Measurements from ENCODE around the gene IFT122. TPM values are rescaled to one million over a fixed set of nuclear protein-coding genes. Genes with fewer than 3 reads are reported as not detected.

IFT122 gene
- total and polyA plus RNA-seq, 4 donors = 26.5 to 44.0 (median 36.7) TPM

DNA sequence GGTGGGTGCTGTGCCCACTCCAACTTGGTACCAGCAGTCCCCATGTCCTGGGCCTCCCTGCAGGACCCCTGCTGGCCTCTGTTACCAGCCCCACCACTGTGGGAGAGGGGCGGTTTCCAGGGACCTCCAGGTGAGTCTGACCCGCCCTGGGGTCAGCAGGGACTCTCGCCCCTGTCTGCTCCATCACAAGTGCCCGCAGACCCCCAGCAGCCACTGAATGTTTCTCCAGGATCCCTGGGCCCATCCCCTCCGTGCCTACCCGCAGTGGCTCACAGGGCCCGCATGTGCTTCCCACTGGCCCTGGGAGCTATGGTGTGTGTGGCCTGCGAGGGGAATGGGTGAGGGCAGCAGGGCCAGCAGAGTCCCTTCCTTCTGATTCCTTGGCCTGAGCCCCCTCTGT lies 78.6 kb downstream of the IFT122 start:
- H3K36me3 ChIP-seq (ENCODE audit: control insufficient read depth, insufficient read depth, low read length) = peaks cover 73% of the 10 kb centered on the region

DNA sequence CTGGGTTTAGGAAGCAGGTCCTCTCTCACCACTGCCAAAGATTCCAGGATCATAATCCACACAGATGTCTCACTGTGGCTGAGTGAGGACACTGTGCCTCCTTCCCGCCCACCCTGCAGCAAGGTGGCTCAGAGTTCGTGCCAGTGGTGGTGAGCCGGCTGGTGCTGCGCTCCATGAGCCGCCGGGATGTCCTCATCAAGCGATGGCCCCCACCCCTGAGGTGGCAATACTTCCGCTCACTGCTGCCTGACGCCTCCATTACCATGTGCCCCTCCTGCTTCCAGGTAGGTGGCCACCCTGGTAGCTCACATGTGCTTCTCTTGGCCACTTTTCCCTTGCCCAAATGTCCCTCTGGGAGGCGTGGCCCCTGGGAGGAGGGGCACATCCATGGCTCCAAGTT lies 79.4 kb downstream of the IFT122 start:
- WGBS (ENCODE audit: insufficient coverage) = 92% methylated on average over 10 of the region's 10 CpGs
- H3K4me3 ChIP-seq (ENCODE audit: low read depth, low read length) = no peak overlapping the region
- no peak overlapping the region for H3K27ac ChIP-seq (ENCODE audit: low read depth, low read length)
- no peak for DNase-seq (ENCODE audit: low read depth in 4 of 6, low spot score in 6 of 6)
- H3K9me3 ChIP-seq (ENCODE audit: control insufficient read depth, insufficient read depth, low read length) = no peaks in the 10 kb centered on the region
- H3K36me3 ChIP-seq (ENCODE audit: control insufficient read depth, insufficient read depth, low read length) = peaks cover 64% of the 10 kb centered on the region
- peaks cover 49% of the 10 kb centered on the region for H3K4me1 ChIP-seq (ENCODE audit: control insufficient read depth, insufficient read depth, low read length)
- no peaks in the 10 kb centered on the region for H3K27me3 ChIP-seq (ENCODE audit: control insufficient read depth, insufficient read depth, low read length)

More for the DNA sequence above, 78.6 kb downstream of the IFT122 start:
- Histone ChIP-seq H3K4me3 (ENCODE audit: low read depth, low read length) (no peak overlapping the region), H3K9me3 (ENCODE audit: control insufficient read depth, insufficient read depth, low read length) (no peaks in the 10 kb centered on the region), H3K27ac (ENCODE audit: low read depth, low read length) (no peak overlapping the region), H3K4me1 (ENCODE audit: control insufficient read depth, insufficient read depth, low read length) (peaks cover 49% of the 10 kb centered on the region), H3K27me3 (ENCODE audit: control insufficient read depth, insufficient read depth, low read length) (no peaks in the 10 kb centered on the region)
- no peak for DNase-seq (ENCODE audit: low read depth in 4 of 6, low spot score in 6 of 6)
- 97% methylated on average over 7 of the region's 8 CpGs for WGBS (ENCODE audit: insufficient coverage)

DNA sequence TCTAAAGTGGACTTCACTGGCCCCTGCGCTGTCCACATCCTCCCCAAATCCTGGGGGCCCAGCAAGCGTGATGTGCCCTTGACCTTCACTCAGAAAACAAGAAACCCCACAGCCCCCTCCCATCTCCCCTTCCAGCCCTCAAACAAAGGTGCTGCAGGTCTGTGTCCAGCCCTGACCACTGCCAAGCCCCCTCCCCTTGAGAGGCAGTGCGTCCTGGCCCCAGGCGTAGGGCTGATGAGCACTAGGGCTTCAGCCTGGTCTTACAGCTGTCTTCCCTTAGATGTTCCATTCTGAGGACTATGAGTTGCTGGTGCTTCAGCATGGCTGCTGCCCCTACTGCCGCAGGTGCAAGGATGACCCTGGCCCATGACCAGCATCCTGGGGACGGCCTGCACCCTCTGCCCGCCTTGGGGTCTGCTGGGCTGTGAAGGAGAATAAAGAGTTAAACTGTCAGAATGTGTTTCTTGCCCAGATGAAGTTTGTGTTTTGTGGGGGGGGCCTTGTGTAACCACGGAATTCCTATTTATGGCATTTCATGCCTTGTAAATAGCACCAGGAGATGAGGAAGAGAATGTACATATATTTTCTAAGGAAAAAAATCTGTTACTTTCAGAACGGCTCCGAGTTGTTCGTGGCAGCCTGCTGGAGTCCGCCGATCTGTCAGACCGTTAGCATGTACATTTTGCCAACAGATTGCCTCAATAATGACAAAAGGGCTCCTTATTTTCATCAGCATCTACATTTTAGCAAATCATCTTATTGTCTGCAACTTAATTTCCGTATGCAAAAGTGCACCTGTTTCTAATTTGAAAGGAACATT lies 80.1 kb downstream of the IFT122 start:
- H3K4me3 ChIP-seq (ENCODE audit: low read depth, low read length) = no peak overlapping the region
- H3K9me3 ChIP-seq (ENCODE audit: control insufficient read depth, insufficient read depth, low read length) = no peaks in the 10 kb centered on the region
- H3K27ac ChIP-seq (ENCODE audit: low read depth, low read length) = no peak overlapping the region
- peak in 2 of 6 donors; percentile 34 to 70 for DNase-seq (ENCODE audit: low read depth in 4 of 6, low spot score in 6 of 6)
- no peaks in the 10 kb centered on the region for H3K27me3 ChIP-seq (ENCODE audit: control insufficient read depth, insufficient read depth, low read length)
- H3K36me3 ChIP-seq (ENCODE audit: control insufficient read depth, insufficient read depth, low read length) = peaks cover 57% of the 10 kb centered on the region
- 79% methylated on average over 10 of the region's 15 CpGs for WGBS (ENCODE audit: insufficient coverage)
- H3K4me1 ChIP-seq (ENCODE audit: control insufficient read depth, insufficient read depth, low read length) = peaks cover 49% of the 10 kb centered on the region

DNA sequence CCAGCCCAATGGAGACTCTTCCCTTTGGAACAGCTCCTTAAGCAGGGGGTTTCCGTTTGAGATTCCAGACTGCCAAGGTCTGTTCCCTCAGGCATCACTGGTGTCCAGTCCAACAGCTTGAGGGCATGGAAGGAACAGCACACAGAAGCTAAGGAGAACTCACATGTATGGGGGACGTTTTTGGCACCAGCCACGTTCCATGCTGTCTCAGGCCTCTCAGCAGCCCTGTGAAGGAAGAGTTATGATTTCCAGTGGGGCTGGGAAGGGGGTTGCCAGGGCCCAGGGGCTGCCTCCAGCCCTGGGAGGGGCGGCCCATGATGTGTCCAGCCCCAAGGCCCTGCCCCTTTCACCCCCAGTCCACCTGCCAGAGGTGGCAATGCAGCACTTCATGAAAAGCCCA lies 80.9 kb downstream of the IFT122 start:
- Histone ChIP-seq H3K27ac (ENCODE audit: low read depth, low read length) (no peak overlapping the region), H3K9me3 (ENCODE audit: control insufficient read depth, insufficient read depth, low read length) (no peaks in the 10 kb centered on the region), H3K27me3 (ENCODE audit: control insufficient read depth, insufficient read depth, low read length) (no peaks in the 10 kb centered on the region), H3K4me3 (ENCODE audit: low read depth, low read length) (no peak overlapping the region), H3K36me3 (ENCODE audit: control insufficient read depth, insufficient read depth, low read length) (peaks cover 49% of the 10 kb centered on the region), H3K4me1 (ENCODE audit: control insufficient read depth, insufficient read depth, low read length) (peaks cover 49% of the 10 kb centered on the region)
- 46% methylated on average over 3 of the region's 4 CpGs for WGBS (ENCODE audit: insufficient coverage)
- peak in 1 of 6 donors; percentile 39 for DNase-seq (ENCODE audit: low read depth in 4 of 6, low spot score in 6 of 6)

DNA sequence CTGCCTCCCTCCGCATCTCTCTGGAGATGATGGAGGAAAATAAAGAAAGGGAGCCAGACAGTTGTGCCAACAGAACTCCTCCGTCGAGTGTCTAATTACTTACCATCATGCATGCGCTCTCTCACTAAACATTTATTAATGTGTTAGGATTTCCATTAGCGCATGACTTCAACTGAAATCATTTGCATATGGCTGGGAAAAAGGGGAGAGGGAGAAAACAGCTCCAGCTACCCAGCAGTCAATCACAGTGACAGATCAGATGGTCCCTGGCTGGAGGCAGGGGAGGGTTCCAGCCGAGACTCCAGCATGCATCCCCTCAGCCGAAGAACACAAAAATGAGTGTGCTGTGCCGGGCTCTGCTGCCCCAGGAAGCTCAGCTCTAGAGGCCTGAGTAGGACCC lies 81.6 kb downstream of the IFT122 start:
- no peak overlapping the region for H3K27ac ChIP-seq (ENCODE audit: low read depth, low read length)

DNA sequence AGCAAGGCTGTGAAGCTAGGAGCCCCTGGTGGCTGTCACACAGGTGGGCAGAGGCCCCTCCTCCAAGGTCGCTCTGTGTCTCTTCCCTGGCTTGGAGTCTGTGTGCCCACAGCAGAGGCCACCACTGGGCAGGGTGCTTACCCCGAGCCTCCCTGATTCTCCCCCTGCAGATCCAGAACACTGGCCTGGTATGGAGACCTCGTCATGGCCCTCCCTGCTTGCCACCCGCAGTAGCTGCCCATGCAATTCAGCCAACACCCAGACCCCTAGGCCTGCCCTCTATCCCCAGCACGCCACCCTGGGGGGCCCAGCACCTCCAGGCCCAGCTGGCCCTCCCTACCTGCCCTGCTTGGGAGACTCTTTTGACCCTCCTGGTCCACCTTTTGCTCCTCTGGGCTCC lies 82.9 kb downstream of the IFT122 start:
- Histone ChIP-seq H3K4me1 (ENCODE audit: control insufficient read depth, insufficient read depth, low read length) (peaks cover 47% of the 10 kb centered on the region), H3K4me3 (ENCODE audit: low read depth, low read length) (no peak overlapping the region), H3K27me3 (ENCODE audit: control insufficient read depth, insufficient read depth, low read length) (no peaks in the 10 kb centered on the region), H3K27ac (ENCODE audit: low read depth, low read length) (no peak overlapping the region), H3K9me3 (ENCODE audit: control insufficient read depth, insufficient read depth, low read length) (no peaks in the 10 kb centered on the region), H3K36me3 (ENCODE audit: control insufficient read depth, insufficient read depth, low read length) (peaks cover 29% of the 10 kb centered on the region)
- WGBS (ENCODE audit: insufficient coverage) = 95% methylated on average over 5 of the region's 5 CpGs
- no peak for DNase-seq (ENCODE audit: low read depth in 4 of 6, low spot score in 6 of 6)

More for the DNA sequence above, 81.6 kb downstream of the IFT122 start:
- WGBS (ENCODE audit: insufficient coverage) = 16% methylated on average over 3 of the region's 8 CpGs
- H3K4me1 ChIP-seq (ENCODE audit: control insufficient read depth, insufficient read depth, low read length) = peaks cover 49% of the 10 kb centered on the region
- peaks cover 42% of the 10 kb centered on the region for H3K36me3 ChIP-seq (ENCODE audit: control insufficient read depth, insufficient read depth, low read length)
- no peaks in the 10 kb centered on the region for H3K9me3 ChIP-seq (ENCODE audit: control insufficient read depth, insufficient read depth, low read length)
- no peak overlapping the region for H3K4me3 ChIP-seq (ENCODE audit: low read depth, low read length)
- DNase-seq (ENCODE audit: low read depth in 4 of 6, low spot score in 6 of 6) = peak in 3 of 6 donors; percentile 29 to 87 (median 83)
- no peaks in the 10 kb centered on the region for H3K27me3 ChIP-seq (ENCODE audit: control insufficient read depth, insufficient read depth, low read length)

DNA sequence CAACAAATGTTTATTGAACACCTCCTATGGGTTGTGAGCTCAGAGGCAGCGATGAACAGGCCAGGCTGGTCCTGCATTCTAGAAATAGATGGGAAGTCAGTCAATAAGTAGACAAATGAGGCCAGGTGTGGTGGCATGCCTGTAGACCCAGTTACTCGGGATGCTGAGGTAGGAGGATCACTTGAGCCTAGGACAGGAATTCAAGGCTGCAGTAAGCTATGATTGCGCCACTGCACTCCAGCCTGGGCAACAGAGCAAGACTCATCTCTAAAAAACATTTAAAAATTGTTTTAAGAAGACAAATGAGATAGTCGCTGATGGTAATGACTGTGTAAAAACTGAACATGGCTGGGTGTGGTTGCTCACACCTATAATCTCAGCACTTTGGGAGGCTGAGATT lies 84.1 kb downstream of the IFT122 start:
- Histone ChIP-seq H3K27me3 (ENCODE audit: control insufficient read depth, insufficient read depth, low read length) (no peaks in the 10 kb centered on the region), H3K4me3 (ENCODE audit: low read depth, low read length) (no peak overlapping the region), H3K27ac (ENCODE audit: low read depth, low read length) (no peak overlapping the region), H3K9me3 (ENCODE audit: control insufficient read depth, insufficient read depth, low read length) (no peaks in the 10 kb centered on the region), H3K36me3 (ENCODE audit: control insufficient read depth, insufficient read depth, low read length) (peaks cover 18% of the 10 kb centered on the region), H3K4me1 (ENCODE audit: control insufficient read depth, insufficient read depth, low read length) (peaks cover 41% of the 10 kb centered on the region)
- no peak for DNase-seq (ENCODE audit: low read depth in 4 of 6, low spot score in 6 of 6)
- 95% methylated on average over 2 of the region's 4 CpGs for WGBS (ENCODE audit: insufficient coverage)

DNA sequence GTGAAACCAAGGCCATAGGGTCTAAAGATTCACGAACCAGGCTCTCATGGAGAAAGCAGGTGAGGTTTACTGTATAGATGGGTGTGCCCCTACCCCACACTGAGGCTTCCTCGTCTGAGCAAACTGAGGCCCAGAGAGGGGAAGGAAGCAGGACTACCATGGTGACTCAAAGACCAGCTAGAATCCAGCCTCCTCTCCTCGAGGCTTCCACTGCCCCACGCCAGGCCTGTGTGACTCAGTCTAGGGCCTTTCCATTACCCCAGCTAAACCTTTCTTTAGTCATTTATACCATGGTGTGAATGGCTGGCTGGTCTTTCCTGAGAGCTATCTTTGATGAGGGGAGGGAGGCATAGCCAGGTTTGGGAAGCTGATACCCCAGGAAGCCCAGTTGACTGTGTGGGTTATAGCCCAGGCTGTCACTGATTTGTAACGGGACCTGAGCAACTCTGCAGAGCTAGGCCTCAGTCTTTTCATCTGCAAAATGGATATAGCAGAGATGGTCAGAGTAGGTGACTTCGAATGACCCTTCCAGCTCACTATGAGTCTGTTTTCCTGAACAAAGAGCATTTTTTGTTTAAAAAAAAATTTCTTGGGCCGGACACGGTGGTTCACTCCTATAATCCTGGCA lies 85.4 kb downstream of the IFT122 start:
- H3K27me3 ChIP-seq (ENCODE audit: control insufficient read depth, insufficient read depth, low read length) = no peaks in the 10 kb centered on the region
- no peak overlapping the region for H3K27ac ChIP-seq (ENCODE audit: low read depth, low read length)
- no peak for DNase-seq (ENCODE audit: low read depth in 4 of 6, low spot score in 6 of 6)
- 92% methylated on average over 5 of the region's 8 CpGs for WGBS (ENCODE audit: insufficient coverage)
- H3K9me3 ChIP-seq (ENCODE audit: control insufficient read depth, insufficient read depth, low read length) = no peaks in the 10 kb centered on the region
- H3K36me3 ChIP-seq (ENCODE audit: control insufficient read depth, insufficient read depth, low read length) = peaks cover 5% of the 10 kb centered on the region
- no peak overlapping the region for H3K4me3 ChIP-seq (ENCODE audit: low read depth, low read length)
- H3K4me1 ChIP-seq (ENCODE audit: control insufficient read depth, insufficient read depth, low read length) = peaks cover 41% of the 10 kb centered on the region

DNA sequence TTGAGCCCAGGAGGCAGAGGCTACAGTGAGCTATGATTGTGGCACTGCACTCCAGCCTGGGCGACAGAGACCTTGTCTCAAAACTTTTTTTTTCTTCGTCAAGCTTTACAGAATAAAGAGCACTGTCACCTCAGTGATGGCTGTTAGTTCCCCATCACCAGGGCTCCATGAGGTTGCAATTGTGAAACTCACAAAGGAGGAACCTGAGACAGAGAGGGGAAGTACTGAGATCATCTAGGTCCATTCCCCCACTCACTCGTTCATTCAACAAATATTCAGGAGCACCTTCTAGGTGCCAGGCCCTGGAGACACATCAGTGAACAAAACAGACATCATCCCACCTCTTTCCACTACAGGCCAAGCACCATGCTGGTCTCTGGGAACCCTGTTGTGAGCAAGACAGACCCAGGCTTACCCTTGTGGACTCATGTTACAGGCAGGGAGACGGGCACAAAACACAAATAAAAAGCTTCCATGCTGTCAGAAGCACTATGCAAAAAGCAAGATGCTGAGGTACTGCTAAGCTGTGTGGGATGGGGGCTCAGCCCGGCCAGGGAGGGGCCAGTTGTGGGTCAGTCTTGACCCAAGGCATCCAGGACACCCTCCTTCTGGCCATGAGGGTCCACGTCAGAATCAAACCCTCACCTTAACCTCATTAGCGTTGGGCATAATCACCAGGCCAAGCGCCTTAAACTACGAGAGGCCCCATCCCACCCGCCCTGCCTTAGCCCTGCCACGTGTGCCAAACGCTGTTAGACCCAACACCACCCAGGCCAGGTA lies 86.3 kb downstream of the IFT122 start:
- Histone ChIP-seq H3K27ac (ENCODE audit: low read depth, low read length) (no peak overlapping the region), H3K4me3 (ENCODE audit: low read depth, low read length) (no peak overlapping the region), H3K27me3 (ENCODE audit: control insufficient read depth, insufficient read depth, low read length) (no peaks in the 10 kb centered on the region), H3K4me1 (ENCODE audit: control insufficient read depth, insufficient read depth, low read length) (peaks cover 39% of the 10 kb centered on the region), H3K9me3 (ENCODE audit: control insufficient read depth, insufficient read depth, low read length) (no peaks in the 10 kb centered on the region), H3K36me3 (ENCODE audit: control insufficient read depth, insufficient read depth, low read length) (peaks cover 5% of the 10 kb centered on the region)
- WGBS (ENCODE audit: insufficient coverage) = 71% methylated on average over 4 of the region's 12 CpGs
- DNase-seq (ENCODE audit: low read depth in 4 of 6, low spot score in 6 of 6) = no peak
